A549 (cell line): ENCODE measurements around the gene TCF7L1.

Source experiments
- BHLHE40 ChIP-seq: IDR thresholded peaks from 2 replicates; pipeline ENCODE4 v1.6.1; 2012; ENCODE audit warnings: low read depth, low read length, inconsistent platforms
- CBX2 ChIP-seq: fragments of 200-600 bp; sonication (generic); IDR thresholded peaks from 2 replicates; pipeline ENCODE4 v1.6.1; 2016; ENCODE audit warnings: low read depth, mild to moderate bottlenecking, borderline replicate concordance
- MAFK ChIP-seq: fragments of 450-650 bp; IDR thresholded peaks from 2 replicates; pipeline ENCODE4 v1.6.1; 2014; ENCODE audit not compliant: partially characterized antibody
- MAZ ChIP-seq: fragments of 150-350 bp; IDR thresholded peaks from 2 replicates; pipeline ENCODE4 v1.6.1; 2014; ENCODE audit warnings: antibody characterized with exemption, low read depth, low read length, borderline replicate concordance
- PHF8 ChIP-seq: fragments of 200-600 bp; sonication (generic); IDR thresholded peaks from 2 replicates; pipeline ENCODE4 v1.6.1; 2016; ENCODE audit warnings: low read depth, mild to moderate bottlenecking, antibody characterized with exemption, moderate library complexity, borderline replicate concordance
- POLR2A ChIP-seq: IDR thresholded peaks from 2 replicates; pipeline ENCODE4 v1.6.1; 2012; ENCODE audit warnings: mild to moderate bottlenecking, low read length
- REST ChIP-seq: fragments of 200-600 bp; sonication (generic); IDR thresholded peaks from 2 replicates; pipeline ENCODE4 v1.6.1; 2016; ENCODE audit warnings: antibody characterized with exemption, mild to moderate bottlenecking, moderate library complexity
- SMC3 ChIP-seq: fragments of >200 bp; sonication (Bioruptor Twin); formaldehyde crosslinking; IDR thresholded peaks from 3 replicates; pipeline ENCODE4 v1.6.1; 2018; ENCODE audit warnings: inconsistent platforms

GRCh38 chr2:85283641-85284040, 150.4 kb downstream of the TCF7L1 start:
- TF ChIP-seq SMC3 (no peak), MAZ (no peak), POLR2A (no peak), REST (no peak), PHF8 (no peak), CBX2 (no peak), MAFK (no peak), BHLHE40 (no peak)
